WTC11 (cell line): Measurements from ENCODE around the gene MTPN. TPM values are rescaled to one million over a fixed set of nuclear protein-coding genes. Genes with fewer than 3 reads are reported as not detected.

Source experiments
- ATAC-seq: fragments of 200-7000 bp; cut with Tn5 transposase; 2 replicates; pipeline ENCODE4 v1.10.0; 2021; ENCODE audit warnings: mild to moderate bottlenecking, moderate library complexity
- CTCF ChIA-PET: fragments of 300-600 bp; sonication (Branson Sonifier 250); formaldehyde crosslinking; loops from one replicate; lab custom pipeline; 2021; ENCODE audit warnings: antibody characterized with exemption; lab: Charles Lee
- POLR2A ChIA-PET: fragments of 350-600 bp; sonication (Branson Sonifier 250); formaldehyde crosslinking; loops from one replicate; lab custom pipeline; 2021; ENCODE audit warnings: antibody characterized with exemption; lab: Charles Lee
- DNase-seq: peaks from one replicate; pipeline ENCODE4 v3.0.0; 2021; ENCODE audit warnings: low spot score
- H3K27ac Mint-ChIP-seq: 2 replicates; pipeline ENCODE4 v1.8.0; 2021; ENCODE audit warnings: mixed read lengths
- H3K27me3 Mint-ChIP-seq: 2 replicates; pipeline ENCODE4 v1.8.0; 2021; ENCODE audit warnings: low read depth, mild to moderate bottlenecking, moderate library complexity, mixed read lengths
- H3K36me3 Mint-ChIP-seq: 2 replicates; pipeline ENCODE4 v1.8.0; 2021; ENCODE audit warnings: mixed read lengths
- H3K4me1 Mint-ChIP-seq: 2 replicates; pipeline ENCODE4 v1.8.0; 2022; ENCODE audit warnings: mixed read lengths
- H3K4me3 Mint-ChIP-seq: 2 replicates; pipeline ENCODE4 v1.8.0; 2021; ENCODE audit warnings: mild to moderate bottlenecking, moderate library complexity, mixed read lengths
- H3K9me3 Mint-ChIP-seq: 2 replicates; pipeline ENCODE4 v1.8.0; 2021; ENCODE audit warnings: mixed read lengths
- AR ChIP-seq: fragments of 250-450 bp; sonication (Bioruptor Pico); IDR thresholded peaks from 2 replicates; pipeline ENCODE4 v1.9.0; 2021; ENCODE audit warnings: mild to moderate bottlenecking
- ELF4 ChIP-seq: sonication (generic); formaldehyde crosslinking; IDR thresholded peaks from 2 replicates; pipeline ENCODE4 v1.8.1; 2022; ENCODE audit warnings: low read depth, mild to moderate bottlenecking, moderate library complexity, missing genetic modification reagents
- HMGA2 ChIP-seq: fragments of 250-450 bp; sonication (Bioruptor Pico); IDR thresholded peaks from 2 replicates; pipeline ENCODE4 v1.4.0; 2021; ENCODE audit warnings: mild to moderate bottlenecking, moderate library complexity
- KAT7 ChIP-seq: sonication (generic); formaldehyde crosslinking; IDR thresholded peaks from 2 replicates; pipeline ENCODE4 v1.8.1; 2023; ENCODE audit warnings: missing genetic modification reagents, mild to moderate bottlenecking, borderline replicate concordance
- NFYB ChIP-seq: sonication (generic); formaldehyde crosslinking; conservative IDR thresholded peaks from 2 replicates; pipeline ENCODE4 v1.8.0; 2022; ENCODE audit warnings: low read depth, missing genetic modification reagents
- OVOL2 ChIP-seq: fragments of 250-450 bp; sonication (Bioruptor Pico); IDR thresholded peaks from 2 replicates; pipeline ENCODE4 v1.9.0; 2021; ENCODE audit warnings: mild to moderate bottlenecking, borderline replicate concordance
- RORB ChIP-seq: fragments of 250-450 bp; sonication (Bioruptor Pico); IDR thresholded peaks from 2 replicates; pipeline ENCODE4 v1.9.0; 2021; ENCODE audit warnings: mild to moderate bottlenecking
- SP1 ChIP-seq: sonication (generic); formaldehyde crosslinking; conservative IDR thresholded peaks from 2 replicates; pipeline ENCODE4 v1.8.1; 2022; ENCODE audit warnings: missing genetic modification reagents
- ZNF219 ChIP-seq: sonication (generic); formaldehyde crosslinking; IDR thresholded peaks from 2 replicates; pipeline ENCODE4 v1.8.0; 2023; ENCODE audit warnings: missing genetic modification reagents, mild to moderate bottlenecking, borderline replicate concordance
- ZNF416 ChIP-seq: fragments of 250-450 bp; sonication (Bioruptor Pico); IDR thresholded peaks from 2 replicates; pipeline ENCODE4 v1.9.0; 2021; ENCODE audit warnings: mild to moderate bottlenecking, inconsistent platforms
- ZNF423 ChIP-seq: fragments of 250-450 bp; sonication (Bioruptor Pico); IDR thresholded peaks from 2 replicates; pipeline ENCODE4 v2.1.2; 2022; ENCODE audit warnings: mild to moderate bottlenecking, moderate library complexity
- total RNA-seq: library from RNA; stranded (reverse); gene quantifications from 3 replicates; pipeline ENCODE4 v1.2.3, GENCODE V29; 2021
- TF ChIP-seq, protein P1 (sequence below): fragments of 250-450 bp; sonication (Bioruptor Pico); conservative IDR thresholded peaks from 2 replicates; pipeline ENCODE4 v1.9.0; 2021; ENCODE audit warnings: mild to moderate bottlenecking
- TF ChIP-seq, protein P2 (sequence below): sonication (generic); formaldehyde crosslinking; IDR thresholded peaks from 2 replicates; pipeline ENCODE4 v1.8.1; 2023; ENCODE audit warnings: mild to moderate bottlenecking, missing genetic modification reagents
- TF ChIP-seq, protein P3 (sequence below): sonication (generic); formaldehyde crosslinking; IDR thresholded peaks from 2 replicates; pipeline ENCODE4 v1.8.0; 2022; ENCODE audit warnings: mild to moderate bottlenecking, missing genetic modification reagents

The MTPN gene
- total RNA-seq, 1 experiment from 2014 or later = 92.5 TPM

- TF ChIP-seq AR (CRISPR knock-in tag) (no peak), SP1 (CRISPR knock-in tag) (no peak), ZNF219 (CRISPR knock-in tag) (no peak), HMGA2 (no peak), ELF4 (CRISPR knock-in tag) (no peak), RORB (no peak), ZNF423 (CRISPR knock-in tag) (no peak)
- TF ChIP-seq, protein P1, sequence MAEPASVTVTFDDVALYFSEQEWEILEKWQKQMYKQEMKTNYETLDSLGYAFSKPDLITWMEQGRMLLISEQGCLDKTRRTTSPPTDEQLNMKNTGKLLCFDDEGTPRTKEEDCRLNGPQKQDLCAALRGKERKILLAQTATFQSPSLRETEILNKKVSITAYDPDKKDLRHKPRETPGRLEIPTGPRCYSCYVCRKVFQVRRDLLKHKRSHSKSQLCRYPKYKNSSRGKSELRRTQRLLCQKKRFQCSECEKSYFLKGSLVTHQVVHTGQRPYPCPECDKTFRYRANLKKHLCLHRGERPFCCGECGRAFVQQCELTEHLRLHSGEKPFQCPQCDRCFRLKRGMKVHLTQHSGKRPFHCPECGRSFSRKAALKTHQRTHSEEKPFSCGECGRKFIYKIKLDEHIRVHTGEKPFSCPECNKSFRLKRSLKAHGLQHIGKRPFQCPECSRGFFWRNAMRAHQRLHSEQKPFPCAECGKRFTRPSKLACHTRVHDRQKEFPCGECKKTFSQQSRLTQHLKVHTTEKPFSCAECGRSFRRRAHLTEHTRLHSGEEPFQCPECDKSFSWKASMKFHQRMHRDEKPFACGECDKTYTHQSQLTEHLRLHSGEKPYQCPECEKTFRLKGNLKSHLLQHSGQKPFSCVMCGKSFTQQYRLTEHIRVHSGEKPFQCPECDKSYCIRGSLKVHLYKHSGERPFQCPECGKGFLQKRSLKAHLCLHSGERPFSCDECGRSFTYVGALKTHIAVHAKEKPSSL = no peak
- TF ChIP-seq, protein P2, sequence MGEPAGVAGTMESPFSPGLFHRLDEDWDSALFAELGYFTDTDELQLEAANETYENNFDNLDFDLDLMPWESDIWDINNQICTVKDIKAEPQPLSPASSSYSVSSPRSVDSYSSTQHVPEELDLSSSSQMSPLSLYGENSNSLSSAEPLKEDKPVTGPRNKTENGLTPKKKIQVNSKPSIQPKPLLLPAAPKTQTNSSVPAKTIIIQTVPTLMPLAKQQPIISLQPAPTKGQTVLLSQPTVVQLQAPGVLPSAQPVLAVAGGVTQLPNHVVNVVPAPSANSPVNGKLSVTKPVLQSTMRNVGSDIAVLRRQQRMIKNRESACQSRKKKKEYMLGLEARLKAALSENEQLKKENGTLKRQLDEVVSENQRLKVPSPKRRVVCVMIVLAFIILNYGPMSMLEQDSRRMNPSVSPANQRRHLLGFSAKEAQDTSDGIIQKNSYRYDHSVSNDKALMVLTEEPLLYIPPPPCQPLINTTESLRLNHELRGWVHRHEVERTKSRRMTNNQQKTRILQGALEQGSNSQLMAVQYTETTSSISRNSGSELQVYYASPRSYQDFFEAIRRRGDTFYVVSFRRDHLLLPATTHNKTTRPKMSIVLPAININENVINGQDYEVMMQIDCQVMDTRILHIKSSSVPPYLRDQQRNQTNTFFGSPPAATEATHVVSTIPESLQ = no peak
- TF ChIP-seq, protein P3, sequence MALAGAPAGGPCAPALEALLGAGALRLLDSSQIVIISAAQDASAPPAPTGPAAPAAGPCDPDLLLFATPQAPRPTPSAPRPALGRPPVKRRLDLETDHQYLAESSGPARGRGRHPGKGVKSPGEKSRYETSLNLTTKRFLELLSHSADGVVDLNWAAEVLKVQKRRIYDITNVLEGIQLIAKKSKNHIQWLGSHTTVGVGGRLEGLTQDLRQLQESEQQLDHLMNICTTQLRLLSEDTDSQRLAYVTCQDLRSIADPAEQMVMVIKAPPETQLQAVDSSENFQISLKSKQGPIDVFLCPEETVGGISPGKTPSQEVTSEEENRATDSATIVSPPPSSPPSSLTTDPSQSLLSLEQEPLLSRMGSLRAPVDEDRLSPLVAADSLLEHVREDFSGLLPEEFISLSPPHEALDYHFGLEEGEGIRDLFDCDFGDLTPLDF (CRISPR knock-in tag) = no peak
Observed at GRCh38 chr7:135938563-135938962, 38.6 kb downstream of the MTPN start (continued).

DNA sequence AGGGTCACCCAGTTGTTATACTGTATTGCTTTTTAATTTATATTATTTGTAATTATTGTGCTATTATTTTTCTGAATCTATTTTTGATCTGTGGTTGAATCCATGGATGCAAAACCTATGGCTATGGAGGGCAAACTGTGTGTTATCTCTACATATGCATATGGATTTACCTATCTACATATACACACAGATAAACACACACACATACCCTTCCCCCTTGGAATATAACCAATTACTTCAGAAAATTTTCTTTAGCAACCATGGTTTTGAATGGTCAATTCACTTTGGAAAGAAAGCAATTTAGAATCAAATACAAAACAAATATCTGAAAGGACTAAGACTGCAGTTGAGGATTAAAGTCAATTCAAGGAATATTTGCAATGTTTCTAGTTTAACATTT, 39.1 kb downstream of the MTPN start:
- ChIA-PET CTCF (no interaction called here), POLR2A (no interaction called here)
- ATAC-seq (no peak), DNase-seq (no peak)
- H3K4me3 Mint-ChIP-seq = no peak overlapping the region
- no peak for TF ChIP-seq OVOL2 (CRISPR knock-in tag)
- peaks cover 43% of the 10 kb centered on the region for H3K4me1 Mint-ChIP-seq
- H3K27me3 Mint-ChIP-seq = no peaks in the 10 kb centered on the region
- H3K36me3 Mint-ChIP-seq = no peaks in the 10 kb centered on the region
- H3K9me3 Mint-ChIP-seq = no peaks in the 10 kb centered on the region
- H3K27ac Mint-ChIP-seq = no peak overlapping the region

GRCh38 chr7:135936497-135937217, 40.5 kb downstream of the MTPN start:
- POLR2A ChIA-PET = no interaction called here
- TF ChIP-seq ZNF416 = no peak
- TF ChIP-seq, all 79 proteins: peak for 0
- Mint-ChIP-seq H3K4me1 (peaks cover 37% of the 10 kb centered on the region), H3K27me3 (no peaks in the 10 kb centered on the region), H3K27ac (no peak overlapping the region), H3K36me3 (no peaks in the 10 kb centered on the region), H3K4me3 (no peak overlapping the region), H3K9me3 (no peaks in the 10 kb centered on the region)
- no peak for ATAC-seq
- no peak for DNase-seq
- CTCF ChIA-PET = no interaction called here

GRCh38 chr7:135934651-135935050, 42.5 kb downstream of the MTPN start:
- ATAC-seq (no peak), DNase-seq (no peak)
- Mint-ChIP-seq H3K27ac (no peak overlapping the region; the same call in 1 of the 2 replicates), H3K4me1 (peaks cover 38% of the 10 kb centered on the region), H3K36me3 (no peaks in the 10 kb centered on the region), H3K4me3 (no peak overlapping the region), H3K9me3 (no peaks in the 10 kb centered on the region), H3K27me3 (no peaks in the 10 kb centered on the region)
- POLR2A ChIA-PET = no interaction called here
- CTCF ChIA-PET = no interaction called here
- TF ChIP-seq NFYB (CRISPR knock-in tag) (no peak), AR (CRISPR knock-in tag) (no peak), KAT7 (CRISPR knock-in tag) (no peak)
